Measurements from ENCODE around the gene CRYBB3. TPM values are rescaled to one million over a fixed set of nuclear protein-coding genes. Genes with fewer than 3 reads are reported as not detected.

The CRYBB3 gene
- total RNA-seq, 1 donor from 2014 or later: not detected

- H3K36me3 ChIP-seq: peaks cover 40 to 61% of the 10 kb centered on the region in 2 donors
These were observed 27.5 kb upstream of the CRYBB3 start for GRCh38 chr22:25172153-25172552.

GRCh38 chr22:25174156-25174887 is 25.3 kb upstream of the CRYBB3 start:
- no peaks in the 10 kb centered on the region for H3K27me3 ChIP-seq
- H3K4me3 ChIP-seq: no peak overlapping the region
- H3K4me1 ChIP-seq: no peaks in the 10 kb centered on the region
- H3K9me3 ChIP-seq: no peaks in the 10 kb centered on the region
- DNase-seq (ENCODE audit: low spot score in 2 of 2): no peak
- TF ChIP-seq CTCF (IDR thresholded peaks at IDR 0.05): no peak
- peaks cover 55 to 75% of the 10 kb centered on the region in 2 donors for H3K36me3 ChIP-seq
- no peak overlapping the region for H3K27ac ChIP-seq
- intact Hi-C loops (cut with DNase I): loop anchor here (5.0 kb wide), 2 partner anchors 62 to 92 kb away; no protein-coding TSS in a partner anchor

More at GRCh38 chr22:25172153-25172552, 27.5 kb upstream of the CRYBB3 start:
- intact Hi-C loops (cut with DNase I): loop anchor here (5.0 kb wide), 2 partner anchors 60 to 90 kb away; no protein-coding TSS in a partner anchor
- Histone ChIP-seq H3K9me3 (no peaks in the 10 kb centered on the region), H3K27ac (no peak overlapping the region), H3K4me3 (no peak overlapping the region), H3K4me1 (no peaks in the 10 kb centered on the region), H3K27me3 (no peaks in the 10 kb centered on the region)
- no peak for DNase-seq (ENCODE audit: low spot score in 2 of 2)
- TF ChIP-seq CTCF (IDR thresholded peaks at IDR 0.05): peak; percentile 17 to 41 (median 38)

DNA sequence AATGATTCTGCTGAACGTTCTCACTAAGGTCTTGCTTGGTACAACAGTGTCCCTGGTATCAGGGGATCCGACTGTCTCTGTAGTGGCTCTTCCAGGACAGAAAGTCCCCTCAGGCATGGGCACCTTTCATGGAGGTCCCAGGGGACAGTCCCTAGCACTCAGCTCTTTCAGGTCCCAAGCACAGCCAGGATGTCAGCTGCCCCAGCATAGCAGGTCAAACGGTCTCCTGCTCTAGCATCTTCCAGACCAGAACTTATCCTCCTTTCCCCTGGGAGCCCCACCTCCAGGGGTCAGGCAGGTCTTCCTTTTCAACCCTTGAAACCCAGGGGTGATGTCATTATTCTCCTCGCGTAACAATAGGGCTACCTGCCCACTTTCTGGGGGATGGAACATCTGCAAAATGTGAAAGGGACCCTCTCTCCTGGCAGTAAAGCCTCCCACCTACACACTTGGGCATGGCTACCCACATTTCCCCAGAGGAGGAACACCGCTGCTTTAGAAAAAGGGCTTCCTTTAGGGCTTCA is 24.7 kb upstream of the CRYBB3 start:
- no peaks in the 10 kb centered on the region for H3K9me3 ChIP-seq
- H3K4me3 ChIP-seq: no peak overlapping the region
- H3K27ac ChIP-seq: peak overlapping the region in 1 of 2 donors; percentile 8
- H3K27me3 ChIP-seq: no peaks in the 10 kb centered on the region
- intact Hi-C loops (cut with DNase I): loop anchor here (5.0 kb wide), 2 partner anchors 63 to 93 kb away; no protein-coding TSS in a partner anchor
- no peak for DNase-seq (ENCODE audit: low spot score in 2 of 2)
- TF ChIP-seq CTCF (IDR thresholded peaks at IDR 0.05): no peak
- peaks cover 61 to 80% of the 10 kb centered on the region in 2 donors for H3K36me3 ChIP-seq
- H3K4me1 ChIP-seq: no peaks in the 10 kb centered on the region

- Histone ChIP-seq H3K4me1 (no peaks in the 10 kb centered on the region), H3K36me3 (peaks cover 66 to 82% of the 10 kb centered on the region in 2 donors), H3K27ac (peak overlapping the region in 1 of 2 donors; percentile 34), H3K4me3 (no peak overlapping the region), H3K27me3 (no peaks in the 10 kb centered on the region), H3K9me3 (no peaks in the 10 kb centered on the region)
- intact Hi-C loops (cut with DNase I): no loop called here
- DNase-seq (ENCODE audit: low spot score in 2 of 2): no peak
- TF ChIP-seq CTCF (IDR thresholded peaks at IDR 0.05): no peak
These were observed 23.5 kb upstream of the CRYBB3 start for GRCh38 chr22:25176175-25176574.

GRCh38 chr22:25176799-25177198 is 22.9 kb upstream of the CRYBB3 start:
- TF ChIP-seq CTCF (IDR thresholded peaks at IDR 0.05): no peak
- H3K27me3 ChIP-seq: no peaks in the 10 kb centered on the region
- peaks cover 62 to 86% of the 10 kb centered on the region in 2 donors for H3K36me3 ChIP-seq
- H3K9me3 ChIP-seq: no peaks in the 10 kb centered on the region
- intact Hi-C loops (cut with DNase I): no loop called here
- no peak for DNase-seq (ENCODE audit: low spot score in 2 of 2)
- no peak overlapping the region for H3K4me3 ChIP-seq
- no peaks in the 10 kb centered on the region for H3K4me1 ChIP-seq
- peak overlapping the region in 1 of 2 donors; percentile 34 for H3K27ac ChIP-seq
